Activated T-cell treated with anti-CD3 and anti-CD28 coated beads for 48 hours (primary cell): Measurements from ENCODE around the gene LOXL1.

ENCODE experiments used
- DNase-seq: peaks from one replicate; pipeline ENCODE4 v3.0.0-alpha.2; 2020; ENCODE audit warnings: low read depth

LOXL1 gene

DNA sequence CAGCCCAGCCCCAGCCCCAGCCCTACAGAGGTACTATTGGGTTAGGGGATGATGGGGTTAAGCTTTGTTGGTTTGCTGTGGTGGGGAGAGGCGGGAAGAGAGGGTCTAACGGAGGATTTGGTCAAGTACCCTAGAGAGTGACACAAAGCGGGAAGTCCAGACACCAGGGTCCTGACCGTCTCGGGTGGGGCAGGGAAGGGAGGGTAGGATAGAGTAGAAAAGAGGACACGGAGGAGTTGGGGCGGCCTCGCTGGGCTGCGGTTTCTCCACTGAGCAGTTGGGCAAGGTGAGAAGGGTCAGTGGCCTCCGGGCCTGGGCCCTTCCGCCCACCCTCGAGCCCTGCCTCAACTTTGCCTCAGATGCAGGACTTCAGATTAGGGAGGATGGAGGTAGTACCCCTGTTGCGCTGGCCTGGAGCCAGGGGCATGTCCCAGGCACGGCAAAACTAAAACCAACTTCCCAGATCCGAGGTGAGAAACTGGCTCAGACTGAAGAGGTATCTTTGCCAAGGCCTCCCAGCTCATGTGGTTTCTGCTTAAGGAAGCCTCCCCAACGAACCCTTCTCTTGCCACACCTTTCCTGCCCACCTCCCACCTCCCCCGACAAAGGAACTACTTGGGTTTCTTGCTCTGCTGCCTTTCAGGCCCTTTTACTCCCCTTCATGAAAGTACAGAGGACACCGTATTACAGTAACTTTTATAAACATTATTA is 68.8 kb downstream of the LOXL1 start:
- no peak for DNase-seq

DNA sequence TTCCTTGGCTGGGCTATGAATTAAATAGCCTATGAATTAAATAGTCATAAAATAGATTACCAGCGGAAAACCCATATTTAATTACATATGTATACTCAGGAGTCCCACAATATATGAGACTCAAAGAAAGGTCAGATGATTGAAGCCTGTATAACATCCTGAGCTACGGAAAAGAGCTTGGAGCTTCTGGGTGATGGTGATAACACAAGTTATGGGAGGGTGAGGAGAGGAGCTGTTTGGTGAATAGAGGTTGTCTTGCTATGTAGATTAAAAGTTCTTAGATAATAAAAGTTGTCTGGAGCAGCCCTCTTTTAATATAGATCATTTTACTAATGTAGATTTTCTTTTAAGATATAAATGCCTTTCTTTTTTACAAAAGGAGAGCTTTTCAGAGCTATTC is 70.0 kb downstream of the LOXL1 start:
- DNase-seq = no peak

DNA sequence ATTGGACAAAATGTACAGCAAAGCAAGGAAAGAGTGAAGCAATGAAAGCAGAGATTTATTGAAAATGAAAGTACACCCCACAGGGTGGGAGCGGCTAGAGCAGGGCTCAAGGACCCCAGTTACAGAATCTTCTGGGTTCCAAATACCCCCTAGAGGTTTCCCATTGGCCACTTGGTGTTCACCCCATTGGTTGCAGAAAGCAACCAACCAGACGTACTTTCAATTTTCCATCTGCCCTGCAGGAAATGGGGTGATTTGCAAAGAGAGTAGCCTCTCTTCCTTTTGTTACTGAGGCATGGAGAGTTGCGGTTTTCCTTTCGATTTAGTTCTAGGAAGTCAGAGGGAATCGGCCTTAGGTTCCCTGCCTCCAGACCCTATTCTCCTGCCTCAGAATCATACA is 70.7 kb downstream of the LOXL1 start:
- no peak for DNase-seq

DNA sequence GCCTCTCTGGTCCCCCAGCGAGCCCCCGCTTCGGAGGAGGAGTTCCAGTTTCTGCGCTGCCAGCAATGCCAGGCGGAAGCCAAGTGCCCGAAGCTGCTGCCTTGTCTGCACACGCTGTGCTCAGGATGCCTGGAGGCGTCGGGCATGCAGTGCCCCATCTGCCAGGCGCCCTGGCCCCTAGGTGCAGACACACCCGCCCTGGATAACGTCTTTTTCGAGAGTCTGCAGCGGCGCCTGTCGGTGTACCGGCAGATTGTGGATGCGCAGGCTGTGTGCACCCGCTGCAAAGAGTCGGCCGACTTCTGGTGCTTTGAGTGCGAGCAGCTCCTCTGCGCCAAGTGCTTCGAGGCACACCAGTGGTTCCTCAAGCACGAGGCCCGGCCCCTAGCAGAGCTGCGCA is 71.7 kb downstream of the LOXL1 start:
- DNase-seq = no peak
